Lower lobe of right lung (tissue), 2 donors: ENCODE results near the gene SIGLEC8. TPM values are rescaled to one million over a fixed set of nuclear protein-coding genes. Genes with fewer than 3 reads are reported as not detected.

ENCODE experiments used
- ATAC-seq, 2 donors: fragments of 200-7000 bp; cut with Tn5 transposase; one replicate each; pipeline ENCODE4 v1.9.1; 2020 to 2022; ENCODE audit warnings: mild to moderate bottlenecking in 2 of 2, moderate library complexity in 2 of 2
- DNase-seq: peaks from one replicate; pipeline ENCODE4 v3.0.0-alpha.2; 2020
- H3K27ac ChIP-seq: fragments of 200-600 bp; one replicate; pipeline ENCODE4 v1.8.0; 2022
- H3K27me3 ChIP-seq: fragments of 200-600 bp; one replicate; pipeline ENCODE4 v1.8.0; 2022; ENCODE audit warnings: low read depth
- H3K36me3 ChIP-seq: fragments of 200-600 bp; one replicate; pipeline ENCODE4 v1.8.0; 2022; ENCODE audit warnings: mild to moderate bottlenecking
- H3K4me1 ChIP-seq: fragments of 200-600 bp; one replicate; pipeline ENCODE4 v1.8.0; 2022
- H3K4me3 ChIP-seq: fragments of 200-600 bp; one replicate; pipeline ENCODE4 v1.8.0; 2022; ENCODE audit warnings: mild to moderate bottlenecking
- H3K9me3 ChIP-seq: fragments of 200-600 bp; one replicate; pipeline ENCODE4 v1.8.0; 2022
- intact Hi-C: fragments of 100-400 bp; cut with DNase I; formaldehyde crosslinking; loops from one replicate; pipeline ENCODE4 v1.11.0; 2022
- long read RNA-seq: library from polyadenylated mRNA; unstranded; transcript quantifications from one replicate; pipeline ENCODE4 v2.0.0, GENCODE V29; 2021
- total RNA-seq: library from RNA; stranded (reverse); fragmentation: NEBNext Ultra II Directional; extraction: Animal tissue kit (Norgen Biotek cat#: 25700); gene quantifications from one replicate; pipeline ENCODE4 v1.2.1, GENCODE V29; 2021
- TF ChIP-seq, protein P1 (sequence below): fragments of 200-600 bp; IDR thresholded peaks from one replicate; pipeline ENCODE4 v1.8.0; 2022; ENCODE audit warnings: antibody characterized with exemption, mild to moderate bottlenecking
- donor health status: DM: no; HTN: yes; CAD: no; lungs with severe emphysema.

SIGLEC8 gene
- 3.0 TPM for total RNA-seq
- long read RNA-seq, partial matches to known transcripts: 0 of 5 reads
- long read RNA-seq, other reads (novel, unspliced or antisense): 1 of 5 reads

- peaks cover 28% of the 10 kb centered on the region for H3K27me3 ChIP-seq
- H3K36me3 ChIP-seq: no peaks in the 10 kb centered on the region
- no peak within 1 kb of the TSS for H3K27ac ChIP-seq
- H3K4me1 ChIP-seq: no peaks in the 10 kb centered on the region
- no peak for DNase-seq
- H3K9me3 ChIP-seq: no peaks in the 10 kb centered on the region
- TF ChIP-seq, protein P1, sequence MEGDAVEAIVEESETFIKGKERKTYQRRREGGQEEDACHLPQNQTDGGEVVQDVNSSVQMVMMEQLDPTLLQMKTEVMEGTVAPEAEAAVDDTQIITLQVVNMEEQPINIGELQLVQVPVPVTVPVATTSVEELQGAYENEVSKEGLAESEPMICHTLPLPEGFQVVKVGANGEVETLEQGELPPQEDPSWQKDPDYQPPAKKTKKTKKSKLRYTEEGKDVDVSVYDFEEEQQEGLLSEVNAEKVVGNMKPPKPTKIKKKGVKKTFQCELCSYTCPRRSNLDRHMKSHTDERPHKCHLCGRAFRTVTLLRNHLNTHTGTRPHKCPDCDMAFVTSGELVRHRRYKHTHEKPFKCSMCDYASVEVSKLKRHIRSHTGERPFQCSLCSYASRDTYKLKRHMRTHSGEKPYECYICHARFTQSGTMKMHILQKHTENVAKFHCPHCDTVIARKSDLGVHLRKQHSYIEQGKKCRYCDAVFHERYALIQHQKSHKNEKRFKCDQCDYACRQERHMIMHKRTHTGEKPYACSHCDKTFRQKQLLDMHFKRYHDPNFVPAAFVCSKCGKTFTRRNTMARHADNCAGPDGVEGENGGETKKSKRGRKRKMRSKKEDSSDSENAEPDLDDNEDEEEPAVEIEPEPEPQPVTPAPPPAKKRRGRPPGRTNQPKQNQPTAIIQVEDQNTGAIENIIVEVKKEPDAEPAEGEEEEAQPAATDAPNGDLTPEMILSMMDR: no peak
- no peak within 1 kb of the TSS for H3K4me3 ChIP-seq
- intact Hi-C loops: no loop called here
- no peak for ATAC-seq
Observed at GRCh38 chr19:51458051-51458645, at the start of gene SIGLEC8. SIGLEC8 (minus strand) TSS chr19:51458454; CDS start chr19:51458387, 67 bp downstream.

DNA sequence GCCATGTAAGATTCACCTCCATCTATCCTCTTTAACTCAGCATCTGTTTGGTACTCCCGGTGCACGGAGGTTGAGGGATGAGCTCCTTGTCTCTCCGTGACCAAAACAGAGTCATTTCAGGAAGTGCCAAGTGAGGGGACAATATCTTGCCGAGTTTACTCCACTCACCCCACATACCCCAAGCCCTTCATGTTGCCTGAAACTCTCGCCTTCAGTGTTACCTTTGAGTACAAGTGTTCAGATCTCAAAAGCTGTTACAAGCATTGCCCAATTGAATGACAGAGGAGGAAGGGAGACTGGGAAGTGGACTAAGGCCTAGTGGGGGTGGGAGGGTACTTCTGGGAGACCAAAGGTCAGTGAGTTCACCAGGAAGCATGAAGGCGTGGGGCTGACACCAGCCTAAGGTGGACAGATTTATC is 49.4 kb upstream of the SIGLEC8 start:
- peaks cover 9% of the 10 kb centered on the region for H3K4me1 ChIP-seq
- intact Hi-C loops: no loop called here
- H3K36me3 ChIP-seq: no peaks in the 10 kb centered on the region
- no peak overlapping the region for H3K27ac ChIP-seq
- ATAC-seq (peak; percentile 47), DNase-seq (no peak)
- TF ChIP-seq, protein P1: no peak
- H3K9me3 ChIP-seq: no peaks in the 10 kb centered on the region
- H3K4me3 ChIP-seq: no peak overlapping the region
- no peaks in the 10 kb centered on the region for H3K27me3 ChIP-seq

DNA sequence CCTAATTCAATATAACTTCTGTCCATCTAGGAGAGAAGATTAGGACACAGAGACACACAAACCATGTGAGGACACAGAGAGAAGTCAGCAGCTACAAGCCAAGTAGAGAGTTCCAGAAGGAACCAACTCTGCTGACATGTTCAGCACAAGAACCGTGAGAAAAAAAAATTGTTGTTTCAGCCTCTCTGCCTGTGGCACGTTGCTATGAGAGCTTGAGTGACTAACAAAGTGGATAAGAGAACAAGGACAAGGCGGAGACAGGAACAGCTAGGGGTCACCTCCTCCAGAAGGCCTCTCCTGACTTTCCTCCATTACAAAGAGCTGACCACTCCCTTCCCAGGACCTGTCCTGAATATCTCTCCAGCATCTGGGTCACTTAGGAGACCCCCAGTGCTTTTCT is 48.9 kb upstream of the SIGLEC8 start:
- H3K4me3 ChIP-seq: no peak overlapping the region
- TF ChIP-seq, protein P1: no peak
- no peaks in the 10 kb centered on the region for H3K9me3 ChIP-seq
- ATAC-seq (no peak), DNase-seq (no peak)
- H3K4me1 ChIP-seq: peaks cover 9% of the 10 kb centered on the region
- no peaks in the 10 kb centered on the region for H3K27me3 ChIP-seq
- intact Hi-C loops: no loop called here
- no peaks in the 10 kb centered on the region for H3K36me3 ChIP-seq
- H3K27ac ChIP-seq: no peak overlapping the region

GRCh38 chr19:51505904-51506303 is 47.6 kb upstream of the SIGLEC8 start:
- no peaks in the 10 kb centered on the region for H3K9me3 ChIP-seq
- H3K27me3 ChIP-seq: no peaks in the 10 kb centered on the region
- DNase-seq: no peak
- TF ChIP-seq, protein P1: no peak
- H3K36me3 ChIP-seq: no peaks in the 10 kb centered on the region
- no peak overlapping the region for H3K4me3 ChIP-seq
- H3K27ac ChIP-seq: no peak overlapping the region
- no peak for ATAC-seq
- intact Hi-C loops: no loop called here
- peaks cover 9% of the 10 kb centered on the region for H3K4me1 ChIP-seq

GRCh38 chr19:51503896-51504295 is 45.6 kb upstream of the SIGLEC8 start:
- Histone ChIP-seq H3K9me3 (no peaks in the 10 kb centered on the region), H3K27me3 (no peaks in the 10 kb centered on the region), H3K4me3 (no peak overlapping the region), H3K27ac (no peak overlapping the region), H3K4me1 (peaks cover 9% of the 10 kb centered on the region), H3K36me3 (no peaks in the 10 kb centered on the region)
- ATAC-seq (no peak), DNase-seq (no peak)
- TF ChIP-seq, protein P1: no peak
- intact Hi-C loops: no loop called here
